Spleen (tissue), 11 donors: ENCODE results near the gene CAMKK1. TPM values are rescaled to one million over a fixed set of nuclear protein-coding genes. Genes with fewer than 3 reads are reported as not detected.

Experiments used
- DNase-seq: peaks from one replicate; pipeline ENCODE4 v3.0.0-alpha.2; 2020
- H3K27ac ChIP-seq, 8 donors: fragments of 200-600 bp; sonication (generic) in 7 of 8; 1 replicate in 4 of 8; 2 replicates in 4 of 8; pipeline versions ENCODE4 v1.5.0 to v1.8.0; 2016 to 2021; ENCODE audit warnings: inconsistent platforms in 4 of 8, mild to moderate bottlenecking in 4 of 8, moderate library complexity in 1 of 8
- H3K27me3 ChIP-seq, 7 donors: fragments of 200-600 bp; sonication (generic) in 6 of 7; replicated peaks in 1 of 7; 1 replicate in 4 of 7; 2 replicates in 3 of 7; pipeline versions ENCODE4 v1.5.0 to v1.8.0; 2016 to 2021; ENCODE audit warnings: inconsistent platforms in 3 of 7, mild to moderate bottlenecking in 1 of 7
- H3K36me3 ChIP-seq, 6 donors: fragments of 200-600 bp; sonication (generic) in 5 of 6; 1 replicate in 4 of 6; 2 replicates in 2 of 6; pipeline versions ENCODE4 v1.5.0 to v1.8.0; 2016 to 2021; ENCODE audit warnings: inconsistent platforms in 2 of 6
- H3K4me1 ChIP-seq, 6 donors: fragments of 200-600 bp; sonication (generic) in 5 of 6; 1 replicate in 3 of 6; 2 replicates in 3 of 6; pipeline versions ENCODE4 v1.5.0 to v1.8.0; 2016 to 2021; ENCODE audit warnings: inconsistent platforms in 3 of 6
- H3K4me3 ChIP-seq, 8 donors: fragments of 200-600 bp; sonication (generic) in 7 of 8; 1 replicate in 4 of 8; 2 replicates in 4 of 8; pipeline versions ENCODE4 v1.5.0 to v1.8.0; 2016 to 2021; ENCODE audit warnings: inconsistent platforms in 4 of 8, mild to moderate bottlenecking in 4 of 8, moderate library complexity in 2 of 8
- H3K9me3 ChIP-seq, 8 donors: fragments of 200-600 bp; sonication (generic) in 7 of 8; 1 replicate in 4 of 8; 2 replicates in 4 of 8; pipeline versions ENCODE4 v1.5.0 to v1.8.0; 2016 to 2021; ENCODE audit warnings: inconsistent platforms in 4 of 8
- POLR2A ChIP-seq, 3 donors: fragments of 450-650 bp; IDR thresholded peaks; one replicate each; pipeline ENCODE4 v1.5.1; 2017; ENCODE audit warnings: antibody characterized with exemption in 3 of 3, mild to moderate bottlenecking in 1 of 3
- POLR2AphosphoS5 ChIP-seq, 3 donors: sonication (generic); formaldehyde crosslinking; IDR thresholded peaks; one replicate each; pipeline ENCODE4 v1.5.1; 2017; ENCODE audit warnings: antibody characterized with exemption in 3 of 3
- WGBS, 5 donors: extraction: QIAGEN DNeasy Blood & Tissue Kit in 3 of 5; methylation state at CpG; one replicate each; pipeline versions ENCODE4 v1.1.5 to v1.1.7; 2013 to 2018; 5-methylcytosine and 5-hydroxymethylcytosine counted together
- intact Hi-C: fragments of 100-400 bp; cut with DNase I; formaldehyde crosslinking; loops from one replicate; pipeline ENCODE4 v1.15.0; 2023; ENCODE audit warnings: low total_unique reads
- polyA plus RNA-seq, 3 donors: library from polyadenylated mRNA; stranded (reverse); fragments of 200-250 nt; gene quantifications; one replicate each; pipeline ENCODE4 v1.2.1, GENCODE V29; 2013
- total RNA-seq, 7 donors: library from RNA; depleted of rRNA in 3 of 7; stranded (reverse); fragments of >200 nt in 3 of 7; fragmentation: NEBNext Ultra II Directional in 4 of 7; extraction: Animal tissue kit (Norgen Biotek cat#: 25700) in 4 of 7; gene quantifications; one replicate each; pipeline versions ENCODE4 v1.1.0 to v1.2.1, GENCODE V29; 2016 to 2021
- TF ChIP-seq, protein P1 (sequence below), 11 experiments: fragments of 200-600 bp in 7 of 11; fragments of 450-650 bp in 4 of 11; sonication (generic) in 4 of 11; IDR thresholded peaks in 8 of 11; conservative IDR thresholded peaks in 3 of 11; 1 replicate in 7 of 11; 2 replicates in 4 of 11; pipeline versions ENCODE4 v1.4.0 to v1.8.0; 2016 to 2021; ENCODE audit warnings: antibody characterized with exemption in 11 of 11, inconsistent platforms in 4 of 11, mild to moderate bottlenecking in 1 of 11
- donor health status: healthy with polysubstance abuse.
- donor health status: DM: no; HTN: no; CAD: no; lungs with moderate emphysema.
- donor health status: DM: no; HTN: no; CAD: no.
- donor health status: Bipolar disorder and iron deficiency.
- donor health status: healthy.
- donor health status: DM: no; HTN: no; CAD: no.
- donor health status: DM: yes; HTN: yes; CAD: no.

The CAMKK1 gene
- total and polyA plus RNA-seq, 10 donors, result 5.2 to 13.0 (median 9.0) TPM

DNA sequence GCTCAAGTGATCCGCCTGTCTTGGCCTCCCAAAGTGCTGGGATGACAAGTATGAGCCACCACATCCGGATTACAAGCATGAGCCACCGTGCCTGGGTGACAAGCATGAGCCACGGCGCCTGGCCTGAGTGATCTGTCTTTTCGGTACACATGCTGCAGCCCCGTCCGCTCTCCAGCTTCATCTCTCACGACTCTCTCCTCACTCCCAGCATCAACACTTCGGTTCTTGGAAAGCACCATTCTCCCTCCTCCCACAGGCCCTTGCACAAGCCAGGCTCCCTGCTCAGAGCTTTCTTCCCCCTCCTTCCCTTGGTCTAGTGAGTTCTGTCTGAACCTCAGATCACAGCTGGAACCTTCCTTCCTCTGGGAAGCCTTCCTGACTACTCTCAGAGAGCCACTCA lies 40.3 kb downstream of the CAMKK1 start:
- 76 to 88% (median 81%) methylated on average over 10 of the region's 10 CpGs for WGBS, 5 donors
- H3K27ac ChIP-seq, result no peak overlapping the region
- H3K36me3 ChIP-seq, result no peaks in the 10 kb centered on the region
- intact Hi-C loops, result no loop called here
- peaks cover 0 to 4% (median 0%) of the 10 kb centered on the region in 7 donors for H3K27me3 ChIP-seq
- no peaks in the 10 kb centered on the region for H3K9me3 ChIP-seq
- H3K4me3 ChIP-seq, result no peak overlapping the region
- no peaks in the 10 kb centered on the region for H3K4me1 ChIP-seq
- TF ChIP-seq, protein P1, sequence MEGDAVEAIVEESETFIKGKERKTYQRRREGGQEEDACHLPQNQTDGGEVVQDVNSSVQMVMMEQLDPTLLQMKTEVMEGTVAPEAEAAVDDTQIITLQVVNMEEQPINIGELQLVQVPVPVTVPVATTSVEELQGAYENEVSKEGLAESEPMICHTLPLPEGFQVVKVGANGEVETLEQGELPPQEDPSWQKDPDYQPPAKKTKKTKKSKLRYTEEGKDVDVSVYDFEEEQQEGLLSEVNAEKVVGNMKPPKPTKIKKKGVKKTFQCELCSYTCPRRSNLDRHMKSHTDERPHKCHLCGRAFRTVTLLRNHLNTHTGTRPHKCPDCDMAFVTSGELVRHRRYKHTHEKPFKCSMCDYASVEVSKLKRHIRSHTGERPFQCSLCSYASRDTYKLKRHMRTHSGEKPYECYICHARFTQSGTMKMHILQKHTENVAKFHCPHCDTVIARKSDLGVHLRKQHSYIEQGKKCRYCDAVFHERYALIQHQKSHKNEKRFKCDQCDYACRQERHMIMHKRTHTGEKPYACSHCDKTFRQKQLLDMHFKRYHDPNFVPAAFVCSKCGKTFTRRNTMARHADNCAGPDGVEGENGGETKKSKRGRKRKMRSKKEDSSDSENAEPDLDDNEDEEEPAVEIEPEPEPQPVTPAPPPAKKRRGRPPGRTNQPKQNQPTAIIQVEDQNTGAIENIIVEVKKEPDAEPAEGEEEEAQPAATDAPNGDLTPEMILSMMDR (IDR thresholded peaks at IDR 0.05 in 8 of 11, conservative IDR thresholded peaks at IDR 0.05 in 3 of 11), result no peak
- TF ChIP-seq POLR2AphosphoS5 (IDR thresholded peaks at IDR 0.05) (no peak), POLR2A (IDR thresholded peaks at IDR 0.05) (no peak)
- no peak for DNase-seq

DNA sequence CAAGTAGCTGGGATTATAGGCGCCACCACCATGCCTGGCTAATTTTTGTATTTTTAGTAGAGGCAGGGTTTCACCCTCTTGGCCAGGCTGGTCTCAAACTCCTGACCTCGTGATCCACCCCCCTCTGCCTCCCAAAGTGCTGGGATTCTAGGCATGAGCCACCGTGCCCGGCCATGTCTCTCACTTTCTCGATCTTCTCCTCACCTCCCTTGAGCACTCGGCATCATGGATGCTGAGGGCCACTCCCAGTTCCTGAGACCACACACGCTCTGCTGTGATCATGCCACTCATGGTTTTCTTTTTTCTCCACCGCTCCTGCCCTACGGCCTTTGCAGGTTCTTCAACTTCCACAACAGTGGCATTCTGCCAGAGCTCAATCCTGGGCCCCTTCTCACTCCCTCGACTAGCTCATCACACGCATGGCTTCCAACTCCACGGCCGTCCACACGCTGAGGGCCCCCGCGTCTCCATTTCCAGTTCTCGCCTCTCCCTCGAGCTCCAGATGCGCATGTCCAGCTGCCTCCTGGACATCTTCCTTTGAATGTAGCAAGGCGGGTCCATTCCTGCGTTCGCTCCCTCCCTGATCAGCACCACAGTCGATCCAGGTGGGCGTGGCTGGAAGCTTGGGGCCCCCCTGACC lies 41.3 kb downstream of the CAMKK1 start:
- no peak overlapping the region for H3K4me3 ChIP-seq
- 84 to 87% (median 86%) methylated on average over 24 of the region's 24 CpGs for WGBS, 5 donors
- intact Hi-C loops, result no loop called here
- no peak overlapping the region for H3K27ac ChIP-seq
- peaks cover 0 to 3% (median under 1%) of the 10 kb centered on the region in 6 donors for H3K4me1 ChIP-seq
- peak; percentile 59 for DNase-seq
- TF ChIP-seq POLR2A (IDR thresholded peaks at IDR 0.05), result no peak
- TF ChIP-seq, protein P1 (IDR thresholded peaks at IDR 0.05 in 8 of 11, conservative IDR thresholded peaks at IDR 0.05 in 3 of 11), result no peak
- no peak for TF ChIP-seq POLR2AphosphoS5 (IDR thresholded peaks at IDR 0.05)
- no peaks in the 10 kb centered on the region for H3K27me3 ChIP-seq
- H3K36me3 ChIP-seq, result no peaks in the 10 kb centered on the region
- H3K9me3 ChIP-seq, result no peaks in the 10 kb centered on the region

DNA sequence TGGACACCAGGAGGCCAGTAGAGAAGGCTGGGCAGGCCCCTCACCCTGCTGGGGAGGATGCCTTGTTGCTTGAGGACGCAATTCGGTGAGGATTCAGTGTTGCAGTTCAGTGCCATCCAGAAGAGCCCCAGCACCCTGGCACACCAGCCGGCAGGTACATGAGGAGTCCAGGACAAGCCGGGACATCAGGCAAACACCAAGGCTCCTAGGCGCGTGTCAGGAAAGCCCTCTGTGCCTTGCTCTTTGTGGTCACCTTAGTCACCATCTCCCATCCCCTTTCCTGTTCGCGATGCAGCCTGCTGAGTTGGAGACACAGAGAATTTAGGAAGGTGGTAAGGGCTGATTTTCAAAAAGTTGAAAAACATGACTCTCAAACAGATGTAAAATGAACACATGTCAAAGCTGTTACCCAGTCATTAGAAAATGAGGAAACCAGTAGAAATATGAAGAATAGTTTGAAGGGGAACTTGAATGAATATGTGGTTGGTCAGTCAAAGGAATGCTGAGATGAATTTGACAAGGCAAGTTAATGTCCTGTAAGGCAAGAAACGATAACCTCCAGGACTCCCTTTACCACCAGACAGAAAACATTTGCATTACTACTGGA lies 44.5 kb downstream of the CAMKK1 start:
- Histone ChIP-seq H3K27me3 (no peaks in the 10 kb centered on the region), H3K27ac (no peak overlapping the region), H3K36me3 (peaks cover 0 to 13% (median 0%) of the 10 kb centered on the region in 6 donors), H3K4me1 (peaks cover 10 to 29% (median 22%) of the 10 kb centered on the region in 6 donors), H3K9me3 (no peaks in the 10 kb centered on the region), H3K4me3 (no peak overlapping the region)
- WGBS, 5 donors, result 47 to 70% (median 63%) methylated on average over 7 to 9 of the region's 9 CpGs
- peak; percentile 39 for DNase-seq
- no peak for TF ChIP-seq POLR2A (IDR thresholded peaks at IDR 0.05)
- no peak for TF ChIP-seq POLR2AphosphoS5 (IDR thresholded peaks at IDR 0.05)
- TF ChIP-seq, protein P1 (IDR thresholded peaks at IDR 0.05 in 8 of 11, conservative IDR thresholded peaks at IDR 0.05 in 3 of 11), result no peak
- intact Hi-C loops, result no loop called here

DNA sequence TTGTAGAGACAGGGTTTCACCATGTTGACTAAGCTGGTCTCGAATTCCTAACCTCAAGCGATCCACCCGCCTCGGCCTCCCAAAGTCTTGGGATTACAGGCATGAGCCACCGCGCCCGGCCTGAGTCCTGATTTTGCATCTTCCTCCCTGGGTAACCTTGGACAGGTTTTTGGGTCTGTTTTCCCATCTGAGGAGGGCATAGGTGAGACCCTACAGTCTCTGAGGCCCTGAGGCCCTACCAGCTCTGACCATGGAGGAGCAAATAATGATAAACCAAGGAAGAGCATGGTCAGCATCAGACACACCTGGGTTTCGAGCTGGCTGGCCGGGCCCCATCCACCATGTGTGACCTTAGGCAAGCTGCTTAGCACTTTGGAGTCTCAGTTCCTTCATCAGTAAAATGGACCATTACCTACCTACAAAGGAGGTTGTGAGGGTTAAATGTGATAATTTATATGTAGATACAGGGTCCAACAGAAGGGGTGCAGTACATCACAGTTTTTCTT lies 45.6 kb downstream of the CAMKK1 start:
- no peak overlapping the region for H3K27ac ChIP-seq
- H3K27me3 ChIP-seq, result no peaks in the 10 kb centered on the region
- TF ChIP-seq POLR2AphosphoS5 (IDR thresholded peaks at IDR 0.05) (no peak), POLR2A (IDR thresholded peaks at IDR 0.05) (no peak)
- TF ChIP-seq, protein P1 (IDR thresholded peaks at IDR 0.05 in 8 of 11, conservative IDR thresholded peaks at IDR 0.05 in 3 of 11), result no peak
- no peak overlapping the region for H3K4me3 ChIP-seq
- H3K4me1 ChIP-seq, result peaks cover 10 to 40% (median 24%) of the 10 kb centered on the region in 6 donors
- no peaks in the 10 kb centered on the region for H3K9me3 ChIP-seq
- peaks cover 0 to 24% (median 7%) of the 10 kb centered on the region in 6 donors for H3K36me3 ChIP-seq
- intact Hi-C loops, result no loop called here
- peak; percentile 73 for DNase-seq
- 93 to 97% (median 95%) methylated on average over 9 of the region's 9 CpGs for WGBS, 5 donors
